ENCODE results near the gene MT1H. TPM values are rescaled to one million over a fixed set of nuclear protein-coding genes. Genes with fewer than 3 reads are reported as not detected.

The MT1H gene
- total and polyA plus RNA-seq, 2 of the 13 experiments (the other 11 are each of a cell fraction or from before 2014, with no cell fraction given) = 0.60 TPM; not detected in 1

DNA sequence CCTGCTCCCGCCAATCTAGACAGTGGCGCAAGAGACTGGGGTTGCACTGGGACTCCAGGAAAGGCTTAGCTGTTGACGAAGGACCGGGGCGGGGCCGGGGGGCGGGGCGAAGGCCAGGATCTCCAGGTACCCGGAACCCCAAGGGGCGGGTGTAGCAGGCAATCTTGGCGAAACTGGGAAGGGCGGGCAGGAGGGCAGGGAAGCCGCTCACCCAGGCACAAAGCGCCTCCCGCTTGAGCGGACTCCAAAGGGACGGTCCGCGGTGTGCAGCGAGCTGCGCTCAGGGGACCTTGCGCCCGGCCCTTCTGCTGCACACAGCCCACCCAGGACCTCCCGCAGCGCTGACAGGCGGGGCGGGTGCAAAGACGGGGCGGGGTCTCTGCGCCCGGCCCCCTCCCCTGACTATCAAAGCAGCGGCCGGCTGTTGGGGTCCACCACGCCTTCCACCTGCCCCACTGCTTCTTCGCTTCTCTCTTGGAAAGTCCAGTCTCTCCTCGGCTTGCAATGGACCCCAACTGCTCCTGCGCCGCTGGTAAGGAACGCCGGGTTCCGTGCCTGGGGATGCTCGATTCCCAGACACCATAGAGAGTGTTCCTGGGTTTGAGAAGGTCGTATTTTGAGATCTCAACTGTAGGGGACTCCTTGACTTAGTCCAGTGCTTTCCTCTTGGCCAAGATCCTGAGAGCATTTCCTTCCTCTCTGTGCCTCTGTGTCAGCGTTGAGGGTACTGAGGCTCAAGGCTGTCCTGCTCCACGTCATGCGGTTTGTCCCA, 11.9 kb upstream of the MT1H start, which contains the start of gene MT1F (continued):
- TF ChIP-seq, protein P1, sequence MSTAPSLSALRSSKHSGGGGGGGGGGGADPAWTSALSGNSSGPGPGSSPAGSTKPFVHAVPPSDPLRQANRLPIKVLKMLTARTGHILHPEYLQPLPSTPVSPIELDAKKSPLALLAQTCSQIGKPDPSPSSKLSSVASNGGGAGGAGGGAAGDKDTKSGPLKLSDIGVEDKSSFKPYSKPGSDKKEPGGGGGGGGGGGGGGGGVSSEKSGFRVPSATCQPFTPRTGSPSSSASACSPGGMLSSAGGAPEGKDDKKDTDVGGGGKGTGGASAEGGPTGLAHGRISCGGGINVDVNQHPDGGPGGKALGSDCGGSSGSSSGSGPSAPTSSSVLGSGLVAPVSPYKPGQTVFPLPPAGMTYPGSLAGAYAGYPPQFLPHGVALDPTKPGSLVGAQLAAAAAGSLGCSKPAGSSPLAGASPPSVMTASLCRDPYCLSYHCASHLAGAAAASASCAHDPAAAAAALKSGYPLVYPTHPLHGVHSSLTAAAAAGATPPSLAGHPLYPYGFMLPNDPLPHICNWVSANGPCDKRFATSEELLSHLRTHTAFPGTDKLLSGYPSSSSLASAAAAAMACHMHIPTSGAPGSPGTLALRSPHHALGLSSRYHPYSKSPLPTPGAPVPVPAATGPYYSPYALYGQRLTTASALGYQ (CRISPR knock-in tag; IDR thresholded peaks at IDR 0.05) = no peak
- TF ChIP-seq ZMYM4 (CRISPR knock-in tag; IDR thresholded peaks at IDR 0.05) (no peak), NFYC (CRISPR knock-in tag; IDR thresholded peaks at IDR 0.05) (0 out of 2 replicates have a peak, but pooled peaks have one; percentile 16), SNAI1 (CRISPR knock-in tag; IDR thresholded peaks at IDR 0.05; ENCODE audit: borderline replicate concordance) (no peak), KDM6A (CRISPR knock-in tag; IDR thresholded peaks at IDR 0.05; ENCODE audit: low read depth) (0 out of 2 replicates have a peak, but pooled peaks have one; percentile 7), SOX6 (IDR thresholded peaks at IDR 0.05) (no peak), SOX6 (CRISPR knock-in tag; IDR thresholded peaks at IDR 0.05) (peak; percentile 62), ZNF263 (CRISPR knock-in tag; IDR thresholded peaks at IDR 0.05) (0 out of 2 replicates have a peak, but pooled peaks have one; percentile 9), HDAC1 (CRISPR knock-in tag; IDR thresholded peaks at IDR 0.05) (peak; percentile 55), ZNF10 (CRISPR knock-in tag; IDR thresholded peaks at IDR 0.05; ENCODE audit: borderline replicate concordance, low read depth) (no peak)
- TF ChIP-seq, protein P2, sequence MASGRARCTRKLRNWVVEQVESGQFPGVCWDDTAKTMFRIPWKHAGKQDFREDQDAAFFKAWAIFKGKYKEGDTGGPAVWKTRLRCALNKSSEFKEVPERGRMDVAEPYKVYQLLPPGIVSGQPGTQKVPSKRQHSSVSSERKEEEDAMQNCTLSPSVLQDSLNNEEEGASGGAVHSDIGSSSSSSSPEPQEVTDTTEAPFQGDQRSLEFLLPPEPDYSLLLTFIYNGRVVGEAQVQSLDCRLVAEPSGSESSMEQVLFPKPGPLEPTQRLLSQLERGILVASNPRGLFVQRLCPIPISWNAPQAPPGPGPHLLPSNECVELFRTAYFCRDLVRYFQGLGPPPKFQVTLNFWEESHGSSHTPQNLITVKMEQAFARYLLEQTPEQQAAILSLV (CRISPR knock-in tag; IDR thresholded peaks at IDR 0.05; ENCODE audit: borderline replicate concordance) = peak; percentile 85; the same call in 1 of the 2 replicates
- TF ChIP-seq, protein P3, sequence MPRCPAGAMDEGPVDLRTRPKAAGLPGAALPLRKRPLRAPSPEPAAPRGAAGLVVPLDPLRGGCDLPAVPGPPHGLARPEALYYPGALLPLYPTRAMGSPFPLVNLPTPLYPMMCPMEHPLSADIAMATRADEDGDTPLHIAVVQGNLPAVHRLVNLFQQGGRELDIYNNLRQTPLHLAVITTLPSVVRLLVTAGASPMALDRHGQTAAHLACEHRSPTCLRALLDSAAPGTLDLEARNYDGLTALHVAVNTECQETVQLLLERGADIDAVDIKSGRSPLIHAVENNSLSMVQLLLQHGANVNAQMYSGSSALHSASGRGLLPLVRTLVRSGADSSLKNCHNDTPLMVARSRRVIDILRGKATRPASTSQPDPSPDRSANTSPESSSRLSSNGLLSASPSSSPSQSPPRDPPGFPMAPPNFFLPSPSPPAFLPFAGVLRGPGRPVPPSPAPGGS (CRISPR knock-in tag; IDR thresholded peaks at IDR 0.05) = peak; percentile 80; the same call in 1 of the 2 replicates
- TF ChIP-seq, protein P4, sequence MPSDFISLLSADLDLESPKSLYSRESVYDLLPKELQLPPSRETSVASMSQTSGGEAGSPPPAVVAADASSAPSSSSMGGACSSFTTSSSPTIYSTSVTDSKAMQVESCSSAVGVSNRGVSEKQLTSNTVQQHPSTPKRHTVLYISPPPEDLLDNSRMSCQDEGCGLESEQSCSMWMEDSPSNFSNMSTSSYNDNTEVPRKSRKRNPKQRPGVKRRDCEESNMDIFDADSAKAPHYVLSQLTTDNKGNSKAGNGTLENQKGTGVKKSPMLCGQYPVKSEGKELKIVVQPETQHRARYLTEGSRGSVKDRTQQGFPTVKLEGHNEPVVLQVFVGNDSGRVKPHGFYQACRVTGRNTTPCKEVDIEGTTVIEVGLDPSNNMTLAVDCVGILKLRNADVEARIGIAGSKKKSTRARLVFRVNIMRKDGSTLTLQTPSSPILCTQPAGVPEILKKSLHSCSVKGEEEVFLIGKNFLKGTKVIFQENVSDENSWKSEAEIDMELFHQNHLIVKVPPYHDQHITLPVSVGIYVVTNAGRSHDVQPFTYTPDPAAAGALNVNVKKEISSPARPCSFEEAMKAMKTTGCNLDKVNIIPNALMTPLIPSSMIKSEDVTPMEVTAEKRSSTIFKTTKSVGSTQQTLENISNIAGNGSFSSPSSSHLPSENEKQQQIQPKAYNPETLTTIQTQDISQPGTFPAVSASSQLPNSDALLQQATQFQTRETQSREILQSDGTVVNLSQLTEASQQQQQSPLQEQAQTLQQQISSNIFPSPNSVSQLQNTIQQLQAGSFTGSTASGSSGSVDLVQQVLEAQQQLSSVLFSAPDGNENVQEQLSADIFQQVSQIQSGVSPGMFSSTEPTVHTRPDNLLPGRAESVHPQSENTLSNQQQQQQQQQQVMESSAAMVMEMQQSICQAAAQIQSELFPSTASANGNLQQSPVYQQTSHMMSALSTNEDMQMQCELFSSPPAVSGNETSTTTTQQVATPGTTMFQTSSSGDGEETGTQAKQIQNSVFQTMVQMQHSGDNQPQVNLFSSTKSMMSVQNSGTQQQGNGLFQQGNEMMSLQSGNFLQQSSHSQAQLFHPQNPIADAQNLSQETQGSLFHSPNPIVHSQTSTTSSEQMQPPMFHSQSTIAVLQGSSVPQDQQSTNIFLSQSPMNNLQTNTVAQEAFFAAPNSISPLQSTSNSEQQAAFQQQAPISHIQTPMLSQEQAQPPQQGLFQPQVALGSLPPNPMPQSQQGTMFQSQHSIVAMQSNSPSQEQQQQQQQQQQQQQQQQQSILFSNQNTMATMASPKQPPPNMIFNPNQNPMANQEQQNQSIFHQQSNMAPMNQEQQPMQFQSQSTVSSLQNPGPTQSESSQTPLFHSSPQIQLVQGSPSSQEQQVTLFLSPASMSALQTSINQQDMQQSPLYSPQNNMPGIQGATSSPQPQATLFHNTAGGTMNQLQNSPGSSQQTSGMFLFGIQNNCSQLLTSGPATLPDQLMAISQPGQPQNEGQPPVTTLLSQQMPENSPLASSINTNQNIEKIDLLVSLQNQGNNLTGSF (CRISPR knock-in tag; IDR thresholded peaks at IDR 0.05) = peak; percentile 42; the same call in 1 of the 2 replicates
- TF ChIP-seq, protein P5, sequence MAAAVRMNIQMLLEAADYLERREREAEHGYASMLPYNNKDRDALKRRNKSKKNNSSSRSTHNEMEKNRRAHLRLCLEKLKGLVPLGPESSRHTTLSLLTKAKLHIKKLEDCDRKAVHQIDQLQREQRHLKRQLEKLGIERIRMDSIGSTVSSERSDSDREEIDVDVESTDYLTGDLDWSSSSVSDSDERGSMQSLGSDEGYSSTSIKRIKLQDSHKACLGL (CRISPR knock-in tag; IDR thresholded peaks at IDR 0.05) = peak; percentile 71; the same call in 1 of the 2 replicates
- TF ChIP-seq, protein P6, sequence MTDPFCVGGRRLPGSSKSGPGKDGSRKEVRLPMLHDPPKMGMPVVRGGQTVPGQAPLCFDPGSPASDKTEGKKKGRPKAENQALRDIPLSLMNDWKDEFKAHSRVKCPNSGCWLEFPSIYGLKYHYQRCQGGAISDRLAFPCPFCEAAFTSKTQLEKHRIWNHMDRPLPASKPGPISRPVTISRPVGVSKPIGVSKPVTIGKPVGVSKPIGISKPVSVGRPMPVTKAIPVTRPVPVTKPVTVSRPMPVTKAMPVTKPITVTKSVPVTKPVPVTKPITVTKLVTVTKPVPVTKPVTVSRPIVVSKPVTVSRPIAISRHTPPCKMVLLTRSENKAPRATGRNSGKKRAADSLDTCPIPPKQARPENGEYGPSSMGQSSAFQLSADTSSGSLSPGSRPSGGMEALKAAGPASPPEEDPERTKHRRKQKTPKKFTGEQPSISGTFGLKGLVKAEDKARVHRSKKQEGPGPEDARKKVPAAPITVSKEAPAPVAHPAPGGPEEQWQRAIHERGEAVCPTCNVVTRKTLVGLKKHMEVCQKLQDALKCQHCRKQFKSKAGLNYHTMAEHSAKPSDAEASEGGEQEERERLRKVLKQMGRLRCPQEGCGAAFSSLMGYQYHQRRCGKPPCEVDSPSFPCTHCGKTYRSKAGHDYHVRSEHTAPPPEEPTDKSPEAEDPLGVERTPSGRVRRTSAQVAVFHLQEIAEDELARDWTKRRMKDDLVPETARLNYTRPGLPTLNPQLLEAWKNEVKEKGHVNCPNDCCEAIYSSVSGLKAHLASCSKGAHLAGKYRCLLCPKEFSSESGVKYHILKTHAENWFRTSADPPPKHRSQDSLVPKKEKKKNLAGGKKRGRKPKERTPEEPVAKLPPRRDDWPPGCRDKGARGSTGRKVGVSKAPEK (CRISPR knock-in tag; IDR thresholded peaks at IDR 0.05; ENCODE audit: borderline replicate concordance) = peak; percentile 48; the same call in 1 of the 2 replicates

Data from HepG2 (cell line).